HG02763 (cell line): Measurements from ENCODE around the gene SLC22A7.

Experiments used
- ATAC-seq: cut with Tn5 transposase; IDR thresholded peaks from one replicate; pipeline ENCODE4 v1.9.1; 2021; ENCODE audit warnings: mild to moderate bottlenecking, moderate library complexity; ENCODE audit not compliant: unreplicated experiment

SLC22A7 gene

DNA sequence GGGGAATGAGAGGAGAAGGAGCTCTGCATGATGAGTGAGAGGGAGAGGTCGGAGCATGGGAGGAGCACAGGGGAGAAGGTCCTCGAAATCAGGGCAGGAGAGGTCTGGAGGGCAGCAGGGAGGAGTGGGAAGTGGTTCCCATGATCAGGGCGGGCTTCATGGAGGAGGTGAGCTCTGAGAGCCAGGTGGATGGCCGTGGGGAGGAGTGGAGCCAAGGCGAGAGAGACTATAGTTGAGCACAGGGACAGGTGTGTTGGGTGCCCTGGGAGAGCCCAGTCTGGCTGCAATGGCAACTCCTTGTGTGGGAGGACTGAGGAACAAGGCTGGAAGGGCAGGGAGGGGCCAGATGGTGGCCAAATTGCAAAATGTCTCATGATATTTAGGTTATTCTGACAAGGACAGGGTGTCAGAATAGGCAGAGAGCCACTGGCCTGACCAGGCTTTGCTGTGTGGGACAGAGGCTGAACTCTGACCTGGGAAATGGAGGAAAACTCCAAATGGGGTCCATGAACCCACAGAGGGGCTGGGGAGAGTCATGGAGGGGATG is 33.4 kb upstream of the SLC22A7 start:
- ATAC-seq = no peak

DNA sequence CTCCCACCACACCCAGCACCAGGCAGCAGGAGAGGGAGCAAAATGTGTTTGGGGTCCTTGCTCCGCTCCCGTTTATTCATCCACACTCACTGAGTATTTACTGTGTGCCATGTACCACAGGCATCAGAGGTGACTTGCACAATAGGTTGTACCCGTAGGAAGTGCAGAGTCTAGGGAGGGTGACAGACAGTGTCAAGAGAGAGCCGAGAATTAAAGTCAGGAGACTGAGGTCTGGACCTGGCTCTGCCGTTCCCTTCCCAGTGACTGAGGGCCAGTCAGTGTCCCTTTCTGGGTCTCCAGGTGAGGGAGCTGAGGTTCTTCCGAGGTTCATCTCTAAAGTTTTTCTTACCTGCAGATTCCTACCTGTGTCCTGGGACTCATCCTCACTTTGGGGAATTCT is 32.5 kb upstream of the SLC22A7 start:
- no peak for ATAC-seq

DNA sequence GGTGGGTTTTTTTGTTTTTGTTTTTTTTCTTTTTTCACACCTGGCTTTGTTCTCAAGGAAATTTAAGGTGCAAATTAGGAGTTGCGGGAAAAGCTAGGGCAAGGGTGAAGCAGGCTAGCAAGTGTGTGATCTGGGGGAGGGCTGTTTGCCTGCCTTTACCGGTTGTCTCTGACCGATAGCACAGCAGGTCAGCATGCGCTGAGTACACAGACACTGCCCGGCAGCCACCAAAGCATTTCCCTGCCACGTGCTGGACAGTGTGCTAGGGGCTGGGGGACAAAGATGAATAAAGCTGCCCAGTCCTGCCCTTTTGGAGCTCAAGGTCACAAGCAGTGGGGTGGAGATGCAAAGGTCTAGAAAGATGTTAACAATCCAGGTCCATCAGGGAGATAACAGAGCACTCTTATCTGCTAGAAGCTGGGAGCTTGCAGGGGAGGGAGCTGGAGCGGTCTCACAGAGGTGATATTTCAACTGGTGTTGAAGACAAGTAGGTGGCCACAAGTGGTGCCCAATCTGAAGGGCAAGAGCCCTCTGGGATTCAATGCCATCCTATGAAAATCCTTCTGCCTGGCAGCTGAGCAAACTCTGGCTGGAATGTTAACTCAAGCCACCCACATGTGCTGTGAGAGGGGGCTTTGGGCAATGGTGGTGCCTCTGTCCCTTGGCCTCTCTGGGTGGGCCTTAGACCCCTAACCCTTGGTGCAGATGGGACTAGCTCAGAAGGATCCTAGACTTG is 30.3 kb upstream of the SLC22A7 start:
- no peak for ATAC-seq

DNA sequence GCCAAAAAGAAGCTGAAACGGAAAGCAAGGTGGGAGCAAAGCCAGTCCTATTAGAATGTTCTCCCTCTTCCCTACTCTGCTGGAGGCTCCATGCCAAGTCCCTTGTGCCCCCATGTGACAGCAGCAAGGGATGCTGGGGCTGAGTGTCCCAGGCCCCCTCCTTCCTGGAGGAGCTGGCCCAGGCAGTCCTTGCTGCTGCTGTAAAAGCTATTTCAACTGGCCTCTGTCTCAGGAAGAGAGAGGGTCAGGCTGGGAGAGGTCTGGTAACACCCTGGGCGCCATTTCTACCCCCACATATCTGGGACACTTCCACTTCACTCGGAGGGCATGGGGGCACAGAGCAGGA is 29.7 kb upstream of the SLC22A7 start:
- ATAC-seq = no peak

DNA sequence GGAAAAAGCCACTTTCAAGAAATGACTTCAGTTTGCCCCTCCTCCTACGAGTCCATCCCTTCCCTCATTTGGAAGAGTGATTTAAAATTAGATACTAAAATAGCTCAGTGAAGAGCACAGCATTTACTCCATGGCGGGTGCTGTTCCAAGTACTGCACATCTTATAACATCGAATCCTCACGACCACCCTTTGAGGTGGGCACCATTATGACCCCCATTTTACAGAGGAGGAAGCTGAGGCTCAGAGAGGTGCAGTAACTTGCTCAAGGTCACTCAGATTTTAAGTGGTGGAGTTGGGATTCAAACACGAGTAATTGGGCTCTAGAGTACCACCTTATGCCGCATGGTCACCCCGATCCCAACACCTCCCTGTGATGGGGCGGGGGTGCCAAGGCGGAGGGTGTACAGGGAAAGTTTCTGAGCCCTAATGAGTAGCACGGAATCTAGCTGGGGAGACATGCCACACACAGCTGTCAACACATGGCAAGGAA is 29.2 kb upstream of the SLC22A7 start:
- ATAC-seq = no peak

DNA sequence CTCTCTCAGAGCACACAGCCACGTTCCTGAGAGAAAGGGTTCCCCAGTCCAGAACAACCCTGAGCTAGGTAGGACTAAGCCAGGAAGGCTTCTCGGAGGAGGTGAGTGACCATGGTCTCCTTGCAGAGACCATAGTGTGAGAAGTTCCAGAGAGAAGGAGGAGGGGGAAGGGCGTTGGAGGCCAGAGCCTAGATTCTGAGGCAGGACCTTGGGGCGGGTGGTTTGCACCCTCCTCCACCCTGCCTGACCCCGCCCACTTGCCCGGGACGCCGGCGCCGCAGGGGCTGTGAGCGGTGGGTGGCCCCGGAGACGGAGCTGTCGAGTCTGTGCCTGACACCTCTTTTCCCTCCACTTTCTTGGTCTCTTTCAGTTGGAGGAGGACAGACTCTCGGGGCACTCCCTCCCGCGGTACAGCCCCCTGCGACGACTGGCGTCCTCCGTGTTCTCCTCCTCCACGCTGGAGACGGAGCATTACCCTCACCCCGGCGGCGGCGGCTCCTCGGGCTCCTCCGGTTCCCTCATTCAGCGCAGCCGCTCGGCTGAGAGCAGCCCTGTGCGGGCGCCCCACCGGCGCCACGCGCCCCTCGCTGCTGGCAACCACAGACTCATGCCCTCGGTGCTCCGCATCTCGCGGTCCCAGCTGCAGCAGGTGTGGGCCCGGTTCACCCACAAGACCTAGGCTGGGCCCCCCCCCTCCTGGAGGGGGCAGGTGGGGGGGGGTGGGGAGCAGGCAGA is 28.6 kb upstream of the SLC22A7 start:
- ATAC-seq = no peak

DNA sequence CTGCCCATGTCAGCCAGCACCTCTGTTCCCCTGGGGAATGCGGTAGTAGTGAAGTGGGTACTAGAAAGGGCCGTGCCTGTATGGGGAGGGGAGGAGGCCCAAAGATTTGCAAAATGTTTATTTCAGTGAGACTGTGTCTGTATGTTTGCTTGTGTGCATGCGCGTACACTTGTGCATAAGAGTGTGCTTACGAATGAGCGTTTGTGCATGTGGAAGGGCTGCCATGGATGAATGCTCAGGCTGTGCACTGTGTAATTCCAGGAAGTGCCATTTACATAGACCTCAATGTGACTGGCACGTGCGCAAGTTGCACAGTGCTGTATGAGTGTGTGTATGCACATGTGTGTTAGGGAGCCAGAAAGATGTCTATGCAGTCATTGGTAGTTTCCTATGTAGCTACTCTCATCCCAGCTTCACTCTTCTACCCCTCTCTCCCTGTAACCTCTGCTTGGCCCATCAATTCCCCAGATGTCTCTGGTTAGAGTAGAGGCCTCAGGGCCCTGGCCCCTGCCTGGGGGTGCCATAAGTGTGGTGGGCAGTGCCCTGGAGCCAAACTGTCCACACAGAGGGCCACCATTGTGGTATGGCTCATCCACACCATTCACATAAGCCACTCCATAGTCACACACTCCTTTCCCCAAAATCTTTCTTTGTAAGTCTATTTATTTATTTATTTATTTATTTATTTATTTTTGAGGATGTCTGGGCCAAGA is 26.8 kb upstream of the SLC22A7 start:
- no peak for ATAC-seq

DNA sequence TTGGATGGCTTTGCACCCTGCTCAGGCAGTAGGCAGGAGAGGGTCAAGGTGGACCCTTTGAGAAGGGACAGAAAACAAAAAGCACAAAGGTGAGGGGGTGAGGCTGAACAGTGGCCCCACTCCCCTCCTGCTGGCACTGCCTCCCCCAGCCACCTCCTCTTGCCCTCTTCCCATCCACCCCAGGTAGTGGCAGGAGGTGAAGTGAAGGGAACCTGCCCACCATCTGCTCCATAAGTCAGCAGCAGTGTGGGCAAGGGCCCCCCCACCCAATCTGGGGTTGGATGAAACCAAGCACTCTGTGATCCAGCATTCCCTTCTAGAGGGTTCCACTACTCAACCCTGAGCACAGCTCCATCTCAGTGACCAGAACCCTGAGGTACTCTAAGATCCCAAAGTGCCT is 26.1 kb upstream of the SLC22A7 start:
- ATAC-seq = no peak

DNA sequence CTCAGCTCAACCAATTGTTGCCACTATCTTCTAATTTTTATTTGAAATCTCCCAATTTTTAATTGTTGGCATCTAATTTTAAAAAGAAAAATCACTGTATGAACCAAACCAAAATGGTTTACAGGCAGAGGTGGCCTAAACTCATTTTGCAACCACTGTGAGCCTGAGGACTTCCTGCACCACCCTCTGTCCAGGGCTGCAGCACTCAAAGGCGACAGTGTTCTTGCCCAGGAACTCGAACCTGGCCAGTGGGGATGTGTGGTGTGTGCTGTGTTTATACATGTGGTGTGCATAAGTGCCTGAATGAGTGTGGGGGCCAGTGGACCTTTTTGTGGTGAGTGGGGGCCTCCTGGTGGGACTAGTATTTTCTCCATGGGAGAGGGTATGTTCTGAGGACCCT is 24.4 kb upstream of the SLC22A7 start:
- no peak for ATAC-seq

DNA sequence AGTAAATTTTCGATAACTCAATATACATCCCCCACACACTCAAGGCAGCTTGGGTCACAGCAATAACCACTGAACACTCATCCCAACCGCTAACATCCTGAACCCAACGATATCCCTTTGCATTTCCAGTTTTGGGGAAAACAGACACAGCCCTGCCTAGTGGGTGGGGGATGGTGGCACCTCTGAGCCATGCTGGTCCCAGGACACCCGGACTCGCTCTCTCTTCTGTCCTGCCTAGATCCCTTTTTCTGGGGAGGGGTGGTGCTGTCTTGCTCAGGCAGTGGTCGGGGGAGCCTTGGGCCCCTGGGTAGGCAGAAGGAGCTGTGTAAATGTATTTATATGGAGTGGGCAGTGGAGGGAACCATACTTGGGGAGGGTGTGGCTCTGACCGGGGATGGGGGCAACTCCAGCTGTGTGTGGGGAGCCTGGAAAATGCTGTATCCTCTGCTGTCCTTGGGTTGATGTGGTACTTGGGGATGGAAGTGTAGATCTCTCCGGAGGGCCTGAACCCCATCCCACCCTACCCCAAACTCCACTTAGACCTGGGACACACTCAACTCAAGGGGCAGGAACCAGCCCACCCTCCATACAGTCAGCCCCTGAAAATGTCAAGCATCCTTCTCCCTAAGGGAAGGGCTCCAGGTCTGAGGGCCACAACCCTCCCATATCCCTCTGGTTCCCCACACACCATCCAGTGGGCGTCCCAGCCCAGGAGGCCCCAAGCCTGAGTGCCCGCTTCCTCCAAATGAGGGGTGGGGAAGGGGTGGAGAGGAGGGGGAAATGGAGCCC is 23.7 kb upstream of the SLC22A7 start:
- ATAC-seq = no peak

DNA sequence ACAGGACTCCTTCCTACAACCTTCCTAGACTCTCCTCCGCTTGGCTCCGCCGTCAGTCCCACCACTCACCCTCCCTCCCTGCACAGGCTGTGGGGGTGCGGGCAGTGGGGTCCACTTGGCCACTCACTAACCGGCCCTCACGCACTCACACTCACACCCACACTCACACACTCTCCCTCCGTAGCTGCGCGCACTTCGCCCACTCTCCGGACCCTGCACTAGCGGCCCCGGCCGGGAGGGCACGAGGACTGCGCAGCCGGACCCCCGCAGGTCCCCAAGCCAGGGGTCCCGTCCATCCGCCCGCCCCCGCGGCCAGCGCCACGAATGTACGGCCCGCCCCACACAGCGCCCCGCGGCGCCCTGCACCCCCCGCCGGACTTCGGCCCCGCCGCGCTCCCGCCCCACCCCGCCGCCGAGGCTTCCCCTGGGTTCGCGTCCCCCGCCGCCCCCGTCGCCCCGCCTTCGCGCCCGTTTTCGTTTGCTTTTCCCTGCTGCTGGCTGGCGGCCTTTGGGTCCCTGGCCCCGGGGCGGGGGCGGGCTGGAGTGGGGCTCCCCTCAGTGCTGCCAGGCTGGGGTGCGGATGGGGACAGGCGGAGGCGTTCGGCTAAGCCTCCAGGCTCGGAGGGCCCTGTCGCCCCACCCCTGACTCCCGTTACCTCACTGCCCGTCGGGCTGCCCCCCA is 23.0 kb upstream of the SLC22A7 start:
- no peak for ATAC-seq

DNA sequence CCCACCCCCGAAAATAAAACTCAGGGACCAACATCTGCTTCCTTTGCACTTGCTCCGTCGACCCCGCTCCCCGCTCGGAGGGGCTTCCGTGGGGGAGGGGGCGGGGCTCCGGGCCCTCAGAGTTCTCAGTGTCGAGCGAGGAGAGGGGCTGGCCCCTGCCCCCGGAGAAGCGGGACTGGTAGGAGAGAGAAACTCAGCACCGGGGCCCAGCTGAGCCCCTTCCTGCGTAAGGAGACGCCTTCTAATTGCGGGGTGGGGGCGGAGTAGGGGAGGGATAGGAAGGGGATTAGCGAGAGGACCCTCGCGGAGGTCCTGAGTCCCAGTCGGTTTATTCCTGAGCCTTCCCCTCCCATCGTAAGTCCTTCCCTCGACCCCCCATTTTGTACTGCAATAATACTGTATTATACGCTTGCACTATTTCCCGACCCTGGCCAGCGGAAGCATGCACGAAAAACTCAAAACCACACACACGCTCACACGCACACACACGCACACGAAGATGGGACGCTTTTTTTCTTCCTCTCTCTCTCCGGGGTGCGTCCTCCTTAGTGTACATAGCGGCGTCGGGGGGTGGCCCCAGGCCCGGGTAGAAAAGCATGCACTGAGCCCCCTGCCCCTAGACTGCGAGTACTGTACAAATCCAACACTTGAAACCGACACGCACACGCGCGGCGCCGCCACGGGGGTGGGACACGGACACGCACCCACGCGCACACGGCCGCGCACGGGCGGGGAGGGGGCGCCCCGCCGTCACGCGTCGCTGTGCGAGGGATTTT is 22.1 kb upstream of the SLC22A7 start:
- no peak for ATAC-seq

DNA sequence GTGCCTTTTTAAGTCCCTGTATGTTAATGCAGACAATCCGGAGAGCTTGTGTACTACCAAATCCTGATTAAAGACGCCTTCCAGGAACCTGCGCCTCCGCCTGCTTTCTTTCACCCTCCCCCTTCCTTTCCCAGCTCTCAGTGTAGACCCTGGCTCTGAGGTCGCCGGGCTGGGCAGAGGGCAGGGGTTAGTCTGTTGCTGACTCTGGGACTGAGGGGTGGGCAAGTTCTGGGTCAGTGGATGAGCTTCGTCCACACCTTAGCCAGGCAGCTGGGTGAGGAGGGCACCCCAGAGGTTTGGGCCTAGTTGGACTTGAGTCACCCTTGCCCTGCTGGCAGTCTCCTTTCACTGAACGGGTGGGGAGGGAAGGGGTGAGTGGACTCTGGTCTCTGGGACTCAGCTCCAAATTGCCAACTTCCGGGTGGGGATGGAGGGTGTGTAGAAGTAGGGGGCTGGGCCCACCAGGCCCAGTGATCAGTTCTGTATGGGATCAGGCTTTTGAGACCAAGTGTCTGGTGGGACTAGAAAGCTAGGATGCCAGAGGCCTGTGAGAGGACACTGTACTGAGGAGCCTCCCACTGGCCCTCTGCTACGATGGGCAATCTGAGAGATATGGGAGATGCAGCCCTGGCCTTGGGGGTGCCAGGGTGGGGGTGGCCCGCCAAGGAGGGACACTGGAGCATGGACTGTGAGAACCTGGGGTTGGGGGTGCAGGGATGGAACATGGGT is 21.3 kb upstream of the SLC22A7 start:
- no peak for ATAC-seq

DNA sequence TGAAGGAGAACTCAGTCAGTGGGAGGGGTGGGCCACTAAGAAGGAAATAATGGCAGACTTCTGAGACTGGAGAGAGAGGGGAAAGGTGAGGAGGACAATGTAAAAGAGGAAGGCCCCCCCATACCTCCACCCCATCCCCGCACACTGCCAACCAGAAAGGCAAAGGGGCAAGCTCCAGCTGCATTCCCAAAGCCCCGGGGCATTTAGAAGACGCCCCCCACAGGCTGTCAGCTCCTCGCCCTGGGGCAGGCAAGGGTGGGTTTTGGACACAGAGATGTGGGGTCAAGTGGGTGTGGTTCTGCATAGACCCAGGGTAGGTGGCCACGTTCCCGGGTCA is 20.8 kb upstream of the SLC22A7 start:
- ATAC-seq = no peak

DNA sequence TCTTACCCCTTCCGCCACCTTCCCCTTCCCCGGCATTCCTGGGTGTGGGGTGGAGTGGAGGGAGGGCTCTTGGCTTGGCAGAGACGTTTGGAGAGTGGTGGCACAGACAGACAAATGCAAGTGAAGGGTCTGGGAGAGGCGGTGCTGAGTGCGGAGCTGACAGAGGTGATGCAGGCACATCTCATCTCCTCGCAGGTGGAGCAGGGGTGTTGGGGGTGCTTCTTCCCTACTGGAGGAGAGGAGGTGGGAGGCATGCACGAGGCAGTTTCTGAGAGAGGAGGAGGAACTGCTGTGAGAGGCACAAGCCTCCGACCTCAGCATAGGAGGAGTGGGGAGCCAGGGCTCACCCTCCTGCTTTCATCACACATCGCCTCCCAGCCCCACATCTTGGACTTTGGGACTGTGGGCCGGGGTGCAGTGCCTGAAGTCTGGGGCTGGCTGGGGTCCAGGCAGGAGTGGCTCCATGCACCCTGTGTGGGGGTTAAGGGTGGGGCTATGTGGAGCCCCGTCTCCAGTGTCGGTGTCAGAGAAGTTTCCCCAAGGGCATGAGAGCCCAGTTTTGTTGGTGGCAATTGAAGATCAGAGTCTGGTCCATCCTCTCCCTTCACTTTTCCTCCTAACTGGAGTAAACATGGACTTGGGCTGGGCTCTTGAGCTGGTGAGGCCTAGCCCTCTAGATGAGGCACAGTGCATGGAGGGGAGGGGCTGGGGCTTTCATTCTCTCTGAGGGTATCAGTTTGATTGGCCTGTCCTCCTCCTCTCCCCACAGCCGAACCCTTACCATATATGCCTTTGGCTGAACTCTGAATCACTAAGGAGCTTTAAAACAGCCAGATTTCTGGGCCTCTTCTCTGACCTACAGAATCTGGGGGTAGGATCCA is 20.2 kb upstream of the SLC22A7 start:
- ATAC-seq = no peak

DNA sequence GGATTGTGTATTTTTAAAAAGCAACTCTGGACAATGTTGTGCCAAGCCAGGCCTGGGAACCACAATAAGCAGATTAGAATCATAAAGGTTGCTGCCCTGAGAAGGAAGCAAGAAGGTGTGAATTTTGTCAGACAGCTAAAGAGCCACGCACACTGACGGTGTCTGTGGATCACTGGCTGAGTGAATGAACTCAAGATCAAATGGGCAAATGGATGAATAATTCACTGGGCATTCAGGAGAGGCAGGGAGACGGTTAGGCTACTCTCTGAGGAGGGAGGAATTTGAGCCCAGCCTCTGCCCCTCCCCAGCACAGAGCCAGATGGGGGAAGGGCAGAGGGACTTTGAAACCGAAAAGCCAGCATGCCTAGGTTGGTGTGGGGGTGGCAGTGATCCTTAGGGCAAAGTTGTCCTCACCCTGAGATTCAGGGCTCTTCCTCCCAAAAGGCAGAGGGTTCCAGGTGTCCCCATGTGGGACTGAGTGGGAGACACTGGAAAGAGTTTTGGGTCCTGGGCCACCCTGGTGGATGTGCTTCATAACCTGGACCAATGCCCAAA is 19.5 kb upstream of the SLC22A7 start:
- no peak for ATAC-seq

DNA sequence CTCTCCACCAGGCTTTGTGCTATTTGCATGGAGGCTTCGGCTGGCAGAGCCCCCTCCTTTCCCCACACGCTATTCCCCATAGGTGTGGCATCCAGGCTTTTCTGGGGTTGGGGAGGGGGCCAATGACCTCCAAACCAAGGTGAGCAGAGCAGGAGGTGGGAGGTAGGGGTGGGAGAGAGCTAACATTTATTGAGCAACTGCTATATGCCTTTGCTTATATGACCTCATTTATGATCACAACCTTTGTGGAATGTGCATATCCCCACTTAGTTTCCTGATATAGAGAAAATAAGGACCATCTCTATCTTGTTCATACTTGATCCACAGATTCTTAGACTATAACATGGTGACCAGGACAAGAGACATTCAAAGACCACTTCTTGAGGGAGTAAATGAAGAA is 17.8 kb upstream of the SLC22A7 start:
- ATAC-seq = no peak

DNA sequence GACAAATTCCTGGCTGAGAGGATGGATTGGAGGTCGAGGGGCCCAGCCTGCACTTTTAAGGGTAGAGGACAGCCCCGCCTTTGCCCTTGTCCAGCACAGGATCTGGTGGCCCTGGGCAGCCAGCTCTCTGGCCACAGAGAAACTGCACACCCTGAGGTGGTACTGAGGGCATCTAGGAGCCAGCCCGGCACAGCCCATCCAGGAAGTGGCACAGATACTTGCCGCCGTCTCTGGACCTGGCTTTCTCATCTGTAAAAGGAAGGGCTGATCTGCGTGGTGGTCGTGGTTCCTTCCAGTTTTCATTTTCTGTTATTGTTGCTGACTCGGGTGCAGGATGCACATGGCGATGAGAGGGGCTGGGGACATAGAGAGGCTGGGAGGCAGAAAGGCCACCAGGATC is 16.0 kb upstream of the SLC22A7 start:
- ATAC-seq = no peak
